Skeletal muscle satellite cell (primary cell): ENCODE measurements around the gene SMYD3.

Experiments used
- H3K27me3 ChIP-seq: 2 replicates; pipeline ENCODE4 v1.7.0; 2013; ENCODE audit warnings: low read length; ENCODE audit not compliant: control insufficient read depth, insufficient read depth
- H3K36me3 ChIP-seq: 2 replicates; pipeline ENCODE4 v1.7.0; 2013; ENCODE audit warnings: mild to moderate bottlenecking, control low read depth, low read length; ENCODE audit not compliant: insufficient read depth
- H3K4me1 ChIP-seq: 2 replicates; pipeline ENCODE4 v1.7.0; 2013; ENCODE audit warnings: low read length; ENCODE audit not compliant: control insufficient read depth, insufficient read depth
- H3K4me2 ChIP-seq: 2 replicates; pipeline ENCODE4 v1.7.0; 2013; ENCODE audit warnings: mild to moderate bottlenecking, low read length
- H3K4me3 ChIP-seq: 2 replicates; pipeline ENCODE4 v1.7.0; 2013; ENCODE audit warnings: low read length
- H3K9ac ChIP-seq: 2 replicates; pipeline ENCODE4 v1.7.0; 2013; ENCODE audit warnings: mild to moderate bottlenecking, low read depth, low read length, moderate library complexity
- H3K9me3 ChIP-seq: replicated peaks from 2 replicates; pipeline ENCODE4 v1.7.0; 2013; ENCODE audit warnings: mild to moderate bottlenecking, control low read depth, low read length

The SMYD3 gene

GRCh38 chr1:246107516-246108277 is 399.4 kb downstream of the SMYD3 start:
- H3K4me3 ChIP-seq = no peak overlapping the region
- no peaks in the 10 kb centered on the region for H3K9me3 ChIP-seq
- no peak overlapping the region for H3K9ac ChIP-seq
- H3K36me3 ChIP-seq = no peaks in the 10 kb centered on the region
- H3K27me3 ChIP-seq = no peaks in the 10 kb centered on the region
- peaks cover 5% of the 10 kb centered on the region for H3K4me1 ChIP-seq
- H3K4me2 ChIP-seq = no peak overlapping the region

- Histone ChIP-seq H3K9me3 (no peaks in the 10 kb centered on the region), H3K36me3 (no peaks in the 10 kb centered on the region), H3K4me3 (no peak overlapping the region), H3K9ac (no peak overlapping the region), H3K4me1 (peaks cover 5% of the 10 kb centered on the region), H3K4me2 (no peak overlapping the region), H3K27me3 (no peaks in the 10 kb centered on the region)
Measured at GRCh38 chr1:246106342-246106763, 400.7 kb downstream of the SMYD3 start.

- no peaks in the 10 kb centered on the region for H3K9me3 ChIP-seq
- H3K4me2 ChIP-seq = no peak overlapping the region
- no peak overlapping the region for H3K4me3 ChIP-seq
- no peaks in the 10 kb centered on the region for H3K27me3 ChIP-seq
- H3K36me3 ChIP-seq = no peaks in the 10 kb centered on the region
- no peak overlapping the region for H3K9ac ChIP-seq
- peaks cover 5% of the 10 kb centered on the region for H3K4me1 ChIP-seq
Measured at GRCh38 chr1:246104927-246105326, 402.2 kb downstream of the SMYD3 start.

- no peak overlapping the region for H3K4me2 ChIP-seq
- H3K9me3 ChIP-seq = no peaks in the 10 kb centered on the region
- no peak overlapping the region for H3K9ac ChIP-seq
- H3K27me3 ChIP-seq = no peaks in the 10 kb centered on the region
- no peaks in the 10 kb centered on the region for H3K4me1 ChIP-seq
- no peaks in the 10 kb centered on the region for H3K36me3 ChIP-seq
- no peak overlapping the region for H3K4me3 ChIP-seq
Measured at GRCh38 chr1:246099570-246099969, 407.5 kb downstream of the SMYD3 start.

GRCh38 chr1:246096356-246096755 is 410.7 kb downstream of the SMYD3 start:
- no peak overlapping the region for H3K4me3 ChIP-seq
- H3K9ac ChIP-seq = no peak overlapping the region
- no peaks in the 10 kb centered on the region for H3K9me3 ChIP-seq

GRCh38 chr1:246095443-246095842 is 411.6 kb downstream of the SMYD3 start:
- H3K9ac ChIP-seq = no peak overlapping the region
- no peaks in the 10 kb centered on the region for H3K27me3 ChIP-seq
- H3K4me1 ChIP-seq = no peaks in the 10 kb centered on the region
- no peaks in the 10 kb centered on the region for H3K36me3 ChIP-seq
- no peak overlapping the region for H3K4me3 ChIP-seq
- H3K9me3 ChIP-seq = no peaks in the 10 kb centered on the region
- H3K4me2 ChIP-seq = no peak overlapping the region

More at GRCh38 chr1:246096356-246096755, 410.7 kb downstream of the SMYD3 start:
- H3K36me3 ChIP-seq = no peaks in the 10 kb centered on the region
- no peak overlapping the region for H3K4me2 ChIP-seq
- H3K4me1 ChIP-seq = no peaks in the 10 kb centered on the region
- H3K27me3 ChIP-seq = no peaks in the 10 kb centered on the region

- Histone ChIP-seq H3K9me3 (no peaks in the 10 kb centered on the region), H3K9ac (no peak overlapping the region), H3K36me3 (no peaks in the 10 kb centered on the region), H3K4me1 (no peaks in the 10 kb centered on the region), H3K27me3 (no peaks in the 10 kb centered on the region), H3K4me3 (no peak overlapping the region), H3K4me2 (no peak overlapping the region)
Measured at GRCh38 chr1:246093230-246093629, 413.8 kb downstream of the SMYD3 start.

GRCh38 chr1:246092136-246092535 is 414.9 kb downstream of the SMYD3 start:
- Histone ChIP-seq H3K4me1 (no peaks in the 10 kb centered on the region), H3K9me3 (no peaks in the 10 kb centered on the region), H3K9ac (no peak overlapping the region), H3K36me3 (no peaks in the 10 kb centered on the region), H3K4me3 (no peak overlapping the region), H3K4me2 (no peak overlapping the region), H3K27me3 (no peaks in the 10 kb centered on the region)

- no peaks in the 10 kb centered on the region for H3K4me1 ChIP-seq
- H3K4me3 ChIP-seq = no peak overlapping the region
- no peak overlapping the region for H3K9ac ChIP-seq
- no peak overlapping the region for H3K4me2 ChIP-seq
- no peaks in the 10 kb centered on the region for H3K36me3 ChIP-seq
- no peaks in the 10 kb centered on the region for H3K27me3 ChIP-seq
- H3K9me3 ChIP-seq = no peaks in the 10 kb centered on the region
Measured at GRCh38 chr1:246091477-246091876, 415.6 kb downstream of the SMYD3 start.

- no peaks in the 10 kb centered on the region for H3K4me1 ChIP-seq
- no peaks in the 10 kb centered on the region for H3K9me3 ChIP-seq
- no peak overlapping the region for H3K9ac ChIP-seq
- no peaks in the 10 kb centered on the region for H3K36me3 ChIP-seq
- H3K4me2 ChIP-seq = no peak overlapping the region
- H3K27me3 ChIP-seq = no peaks in the 10 kb centered on the region
- no peak overlapping the region for H3K4me3 ChIP-seq
Measured at GRCh38 chr1:246086191-246086590, 420.9 kb downstream of the SMYD3 start.

GRCh38 chr1:246083416-246083815 is 423.7 kb downstream of the SMYD3 start:
- H3K4me2 ChIP-seq = no peak overlapping the region
- H3K4me3 ChIP-seq = no peak overlapping the region
- H3K36me3 ChIP-seq = no peaks in the 10 kb centered on the region
- H3K27me3 ChIP-seq = no peaks in the 10 kb centered on the region
- H3K4me1 ChIP-seq = no peaks in the 10 kb centered on the region
- H3K9ac ChIP-seq = no peak overlapping the region
- no peaks in the 10 kb centered on the region for H3K9me3 ChIP-seq
